ENCODE results near the gene CPPED1.

DNA sequence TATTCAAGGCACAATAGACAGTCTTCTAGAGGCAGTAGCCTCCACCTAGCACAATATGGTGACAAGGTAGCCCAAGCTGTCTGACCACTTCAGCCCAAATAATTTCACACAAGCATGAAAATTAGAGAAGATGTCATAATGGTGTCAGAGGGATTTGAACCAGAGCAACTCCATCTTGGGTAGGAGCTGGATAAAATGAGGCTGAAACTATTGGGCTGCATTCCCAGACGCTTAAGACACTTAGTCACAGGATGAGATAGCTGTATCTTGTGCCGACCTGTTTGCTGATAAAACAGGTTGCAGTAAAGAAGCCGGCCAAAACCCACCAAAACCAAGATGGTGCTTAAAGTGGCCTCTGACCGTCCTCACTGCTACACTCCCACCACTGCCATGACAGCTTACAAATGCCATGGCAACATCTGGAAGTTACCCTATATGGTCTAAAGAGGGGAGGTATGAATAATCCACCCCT is 192.6 kb downstream of the CPPED1 start:
- TF ChIP-seq FOXA1 (IDR thresholded peaks at IDR 0.05) = no peak
- no peak for TF ChIP-seq SUZ12 (IDR thresholded peaks at IDR 0.05)
- no peak for TF ChIP-seq FOXK2 (IDR thresholded peaks at IDR 0.05)

All from HEK293T (cell line).